ENCODE measurements around the gene PRDM15.
A peak's percentile ranks its signal among the peaks of the same experiment; 100 is the strongest.

Gene PRDM15

DNA sequence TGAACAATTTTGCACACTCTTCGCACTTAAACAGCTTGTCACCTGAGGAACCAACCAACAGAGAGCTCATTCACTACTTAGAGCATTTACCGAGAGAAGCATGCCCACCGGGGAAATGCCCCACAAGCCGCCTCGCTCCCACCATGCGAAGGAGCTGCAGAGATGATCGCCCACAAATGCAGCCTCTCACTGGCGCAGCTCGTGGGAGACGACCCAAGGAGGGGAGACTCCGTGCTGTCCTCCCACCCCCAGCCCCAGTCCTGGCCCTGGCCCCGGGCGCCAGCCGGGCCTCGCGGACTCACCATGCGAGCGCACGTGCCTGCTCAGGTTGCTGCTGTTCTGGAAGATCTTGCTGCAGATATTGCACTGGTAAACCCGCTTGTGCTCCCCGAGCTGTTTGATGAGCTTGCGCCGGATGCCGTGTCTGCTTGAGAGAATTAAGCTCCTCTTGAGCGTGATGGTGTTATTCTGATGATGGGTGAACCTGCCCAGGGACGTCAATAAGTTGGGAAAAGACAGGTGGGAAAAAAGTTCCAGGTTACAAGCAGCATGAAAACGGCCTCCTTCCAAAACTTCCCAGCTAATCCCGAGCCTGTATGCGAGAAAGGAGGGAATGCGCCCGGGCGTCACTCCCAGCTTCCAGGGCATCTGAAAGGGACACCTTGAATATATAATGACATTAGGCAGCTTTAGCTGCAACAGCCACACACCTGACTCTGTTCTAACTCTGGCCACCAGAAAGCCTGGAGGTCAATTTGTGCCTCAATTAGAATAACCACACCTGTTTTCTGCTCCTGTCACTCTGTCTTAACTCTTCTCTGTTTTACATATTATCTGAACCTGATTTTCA lies 42.8 kb downstream of the PRDM15 start:
- DNase-seq = no peak

DNA sequence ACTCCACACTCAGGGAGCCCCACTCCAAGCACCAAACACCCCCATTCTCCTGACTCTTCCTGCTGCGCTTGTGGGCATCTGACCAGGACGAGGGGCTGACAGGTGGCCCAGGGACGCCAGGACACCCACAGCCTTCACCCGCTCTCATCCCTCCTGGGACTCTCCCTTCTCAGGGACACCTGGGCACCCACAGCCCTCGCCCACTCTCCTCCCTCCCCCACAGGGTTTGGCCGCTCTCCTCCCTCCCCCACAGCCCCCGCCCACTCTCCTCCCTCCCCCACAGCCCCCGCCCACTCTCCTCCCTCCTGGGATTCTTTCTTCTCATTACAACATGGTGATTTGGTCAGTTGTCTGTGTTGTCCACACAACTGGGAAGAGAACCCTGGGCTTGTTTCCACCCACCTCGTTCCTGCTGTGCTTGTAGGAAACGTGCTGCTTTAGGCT lies 43.4 kb downstream of the PRDM15 start:
- DNase-seq = no peak

DNA sequence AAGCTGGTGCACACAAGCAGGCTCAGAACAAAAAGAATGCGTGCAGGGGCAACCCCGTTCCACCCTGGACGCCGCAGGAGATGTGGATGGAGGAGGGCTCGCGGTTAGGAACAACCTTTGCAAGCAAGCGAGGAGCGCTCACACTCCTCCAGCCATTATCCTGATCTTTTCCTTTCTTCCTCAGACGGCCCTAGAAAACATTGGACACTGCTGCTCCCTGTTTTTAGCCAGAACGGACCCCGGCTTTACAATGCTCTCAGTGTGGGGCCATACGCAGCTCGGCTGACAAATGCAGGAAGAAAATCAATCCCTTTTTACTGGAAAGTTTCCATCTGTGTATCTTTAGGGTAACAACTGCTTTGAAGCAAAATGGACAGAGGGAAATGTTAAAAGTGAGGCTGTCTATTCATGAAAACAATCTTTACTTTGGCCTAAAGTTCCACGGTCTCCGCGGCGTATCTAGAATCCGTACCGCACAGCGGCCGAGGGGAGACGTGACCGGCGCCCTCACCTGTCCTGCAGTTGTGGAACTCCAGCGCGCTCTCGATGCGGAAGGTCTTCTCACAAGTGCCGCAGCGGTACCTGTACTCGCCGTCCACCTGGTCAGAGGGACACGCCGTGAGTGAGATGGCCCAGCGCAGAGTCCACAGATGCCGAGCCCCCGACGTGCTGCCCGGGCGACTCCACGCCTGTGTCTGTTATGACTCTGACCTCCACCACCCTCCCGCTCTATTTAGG lies 44.0 kb downstream of the PRDM15 start:
- no peak for DNase-seq

DNA sequence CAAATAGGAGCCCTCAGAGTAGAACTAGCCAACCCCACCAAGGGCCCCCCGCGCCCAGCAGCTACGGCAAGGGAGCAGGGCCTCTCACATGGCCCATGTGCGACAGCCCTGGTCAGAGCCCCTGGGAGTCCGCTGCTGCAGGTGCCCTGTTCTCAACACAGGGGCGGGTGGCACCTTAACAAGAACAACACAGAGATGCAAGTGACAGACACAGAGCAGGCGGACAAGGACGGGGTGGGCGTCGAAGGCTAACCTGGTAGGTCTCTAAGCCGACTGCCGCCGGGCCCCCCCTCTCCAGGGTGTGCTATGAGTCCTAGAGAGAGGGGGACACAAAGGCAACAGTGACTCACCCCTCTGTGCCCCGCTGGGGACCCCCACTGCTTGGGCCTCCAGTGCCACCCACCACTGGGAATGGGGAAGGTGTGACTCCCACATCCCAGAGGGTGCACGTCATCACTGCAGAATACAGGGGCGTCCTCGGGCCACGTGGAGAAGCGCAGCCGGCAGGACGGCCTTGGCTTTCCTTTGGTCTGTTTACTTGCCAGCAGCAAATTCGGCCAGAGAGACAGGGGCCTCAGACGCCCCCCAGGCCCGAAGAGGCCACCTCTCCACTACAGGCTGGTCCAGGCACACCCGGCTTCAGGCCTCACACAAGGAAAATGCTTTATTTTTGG lies 44.8 kb downstream of the PRDM15 start:
- DNase-seq = no peak

DNA sequence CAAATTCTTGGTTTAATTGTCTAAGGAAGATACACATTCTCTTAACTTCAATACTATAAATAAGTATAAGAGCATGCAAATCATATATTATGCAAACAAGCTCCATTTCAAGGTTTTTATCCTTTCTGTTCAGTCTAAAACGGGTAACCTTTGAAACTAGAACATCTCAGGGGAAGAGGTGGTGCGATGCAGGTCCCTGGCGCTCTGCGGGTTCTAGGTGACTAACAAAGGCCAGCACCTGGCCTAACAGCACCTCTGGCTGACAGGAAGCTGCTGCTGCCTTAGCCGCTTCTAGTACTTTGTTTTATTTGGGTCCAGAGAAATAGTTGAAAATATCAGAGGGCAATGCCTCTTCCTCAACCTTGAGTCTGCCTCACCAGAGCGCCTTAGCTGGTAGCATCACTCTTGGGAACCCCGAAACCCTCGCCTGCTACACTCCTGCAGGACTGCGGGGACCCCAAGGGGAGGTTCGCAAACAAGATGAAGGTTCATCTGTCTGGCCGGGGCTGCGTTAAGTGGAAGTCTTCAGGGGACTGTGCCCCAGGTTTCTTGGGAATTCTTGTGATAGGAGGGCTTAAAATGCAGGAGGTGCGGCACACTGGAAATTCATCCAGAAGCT lies 45.5 kb downstream of the PRDM15 start:
- DNase-seq = no peak

DNA sequence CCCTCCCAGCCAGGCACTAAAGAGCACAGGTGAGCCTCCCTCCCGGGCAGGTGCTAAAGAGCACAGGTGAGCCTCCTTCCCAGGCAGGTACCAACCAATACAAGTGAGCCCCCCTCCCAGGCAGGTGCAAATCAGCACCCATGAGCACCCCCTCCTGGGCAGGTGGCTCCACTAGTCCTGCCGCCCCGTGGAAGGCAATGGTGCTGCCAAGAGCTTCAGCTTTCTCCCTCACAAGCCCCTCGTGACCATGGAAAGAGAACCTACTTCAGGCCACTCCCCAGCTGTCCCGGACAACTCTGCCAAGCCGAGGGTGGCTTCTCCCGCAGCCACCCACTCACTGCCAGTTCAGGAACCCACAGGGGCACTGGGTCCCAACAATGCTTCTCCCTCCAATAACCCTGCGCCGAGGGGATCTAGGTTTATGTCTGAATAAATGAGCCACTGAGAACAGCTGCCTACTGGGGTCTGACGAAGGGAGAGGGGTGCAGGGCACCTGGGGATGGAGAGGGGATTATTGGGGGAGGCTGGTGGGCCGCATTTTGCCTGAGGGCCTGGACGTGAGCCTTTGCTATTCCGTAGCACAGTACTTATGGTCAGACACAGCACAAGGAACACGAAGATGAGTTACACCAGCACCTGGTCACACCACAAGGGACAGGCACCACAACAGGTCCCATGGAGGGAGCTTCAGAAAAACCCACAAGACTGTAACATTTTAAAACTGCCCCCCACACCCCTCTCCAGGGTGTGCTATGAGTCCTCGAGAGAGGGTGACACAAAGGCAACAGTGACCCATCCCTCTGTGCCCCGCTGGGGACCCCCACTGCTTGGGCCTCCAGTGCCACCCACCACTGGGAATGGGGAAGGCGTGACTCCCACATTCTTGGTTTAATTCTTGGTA lies 46.3 kb downstream of the PRDM15 start:
- DNase-seq = no peak

DNA sequence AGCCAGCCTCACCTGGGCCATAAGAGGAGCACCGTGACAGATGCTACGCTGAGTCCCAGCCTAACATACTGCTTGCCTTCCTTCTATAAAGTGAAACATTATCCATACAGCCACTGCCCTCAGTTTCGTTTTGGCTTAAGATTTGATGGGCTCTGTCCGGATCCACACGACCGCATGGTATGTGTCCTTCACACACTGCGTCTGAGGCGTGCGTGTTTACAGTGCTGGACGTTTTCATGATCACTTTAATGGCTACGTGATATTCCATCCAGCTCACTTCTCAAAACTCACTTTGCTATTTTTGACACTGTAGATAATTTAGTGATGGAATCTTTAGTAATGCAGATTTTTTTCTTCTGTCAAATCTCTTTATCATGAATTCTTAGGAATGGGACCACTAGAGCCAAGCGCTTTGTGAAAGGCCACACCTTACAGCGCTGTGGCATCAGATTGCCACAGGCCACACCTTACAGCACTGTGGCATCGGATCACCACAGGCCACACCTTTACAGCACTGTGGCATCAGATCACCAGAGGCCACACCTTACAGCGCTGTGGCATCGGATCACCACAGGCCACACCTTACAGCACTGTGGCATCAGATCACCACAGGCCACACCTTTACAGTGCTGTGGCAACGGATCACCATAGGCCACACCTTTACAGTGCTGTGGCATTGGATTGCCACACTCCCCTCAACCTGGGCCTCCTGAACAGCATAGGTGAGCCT lies 47.1 kb downstream of the PRDM15 start:
- no peak for DNase-seq

DNA sequence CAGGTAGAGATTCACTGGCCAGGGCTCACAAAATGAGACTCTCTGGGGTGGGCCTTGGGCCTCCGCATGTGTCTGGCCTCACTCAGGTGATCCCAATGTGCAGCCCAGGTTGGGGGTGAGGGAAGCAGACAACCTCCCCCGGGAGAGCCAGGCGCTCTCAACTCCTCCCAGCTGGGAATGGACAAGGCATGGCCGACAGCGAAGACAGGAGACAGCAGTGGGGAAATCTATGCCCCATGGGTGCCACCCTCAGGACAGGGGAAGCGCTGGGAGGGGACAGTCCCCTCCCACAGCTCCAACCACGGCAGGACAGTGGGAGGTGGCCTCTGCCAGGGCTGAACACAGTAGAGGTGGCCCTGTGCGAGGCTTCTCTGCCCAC lies 47.7 kb downstream of the PRDM15 start:
- DNase-seq = no peak

DNA sequence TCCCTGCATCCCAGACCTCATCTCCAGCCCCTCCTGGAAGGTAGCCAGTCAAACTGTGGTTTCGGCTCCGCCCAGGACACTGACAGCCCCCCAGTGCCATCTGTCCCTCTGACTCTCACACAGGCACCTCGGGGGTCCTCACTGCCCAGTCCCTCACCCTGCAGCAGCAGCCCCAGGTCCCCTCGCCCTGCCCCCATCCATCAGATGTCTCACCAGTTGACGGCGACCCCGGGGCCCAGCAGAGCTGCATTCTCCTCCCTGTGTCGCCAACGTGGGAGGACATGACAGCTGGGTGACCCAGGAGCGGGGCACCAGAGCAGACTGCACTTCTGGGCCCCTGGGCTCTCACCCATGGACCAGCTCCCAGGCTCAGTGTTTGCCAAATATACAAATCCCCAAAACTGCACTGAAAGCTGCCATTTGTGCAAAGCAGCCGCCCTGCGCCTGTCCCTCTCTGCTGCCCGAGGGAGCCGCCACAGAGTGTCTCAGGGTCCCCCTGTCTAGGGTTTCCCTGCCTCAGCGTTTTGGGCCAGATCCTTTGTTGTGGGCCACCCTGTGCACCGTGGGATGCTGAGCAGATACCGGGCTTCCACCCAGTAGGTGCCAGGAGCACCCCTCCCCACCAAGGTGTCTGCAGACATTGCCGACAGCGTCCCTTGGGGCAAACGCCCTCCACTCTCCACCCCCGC lies 48.2 kb downstream of the PRDM15 start:
- DNase-seq = no peak

DNA sequence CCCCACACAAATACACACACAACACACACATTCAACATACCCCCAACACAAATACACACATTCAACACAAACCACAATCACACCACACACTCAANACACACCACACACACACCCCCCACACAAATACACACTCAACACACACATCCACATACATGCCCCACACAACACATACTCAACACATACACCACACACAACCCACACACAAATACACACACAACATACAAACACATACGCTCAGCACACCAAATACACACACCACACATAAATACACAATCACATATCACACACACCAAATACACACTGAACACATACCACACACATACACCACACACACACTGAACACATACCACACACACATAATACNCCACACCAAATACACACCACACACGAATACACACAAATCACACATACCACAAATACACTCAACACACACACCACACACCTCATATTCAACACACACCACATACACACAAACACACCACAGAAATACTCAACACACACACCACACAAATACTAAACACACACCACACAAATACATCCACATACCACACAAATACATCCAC lies 48.9 kb downstream of the PRDM15 start:
- no peak for DNase-seq

- no peak for DNase-seq
Observed at GRCh38 chr21:41828884-41829360, 50.2 kb downstream of the PRDM15 start.

DNA sequence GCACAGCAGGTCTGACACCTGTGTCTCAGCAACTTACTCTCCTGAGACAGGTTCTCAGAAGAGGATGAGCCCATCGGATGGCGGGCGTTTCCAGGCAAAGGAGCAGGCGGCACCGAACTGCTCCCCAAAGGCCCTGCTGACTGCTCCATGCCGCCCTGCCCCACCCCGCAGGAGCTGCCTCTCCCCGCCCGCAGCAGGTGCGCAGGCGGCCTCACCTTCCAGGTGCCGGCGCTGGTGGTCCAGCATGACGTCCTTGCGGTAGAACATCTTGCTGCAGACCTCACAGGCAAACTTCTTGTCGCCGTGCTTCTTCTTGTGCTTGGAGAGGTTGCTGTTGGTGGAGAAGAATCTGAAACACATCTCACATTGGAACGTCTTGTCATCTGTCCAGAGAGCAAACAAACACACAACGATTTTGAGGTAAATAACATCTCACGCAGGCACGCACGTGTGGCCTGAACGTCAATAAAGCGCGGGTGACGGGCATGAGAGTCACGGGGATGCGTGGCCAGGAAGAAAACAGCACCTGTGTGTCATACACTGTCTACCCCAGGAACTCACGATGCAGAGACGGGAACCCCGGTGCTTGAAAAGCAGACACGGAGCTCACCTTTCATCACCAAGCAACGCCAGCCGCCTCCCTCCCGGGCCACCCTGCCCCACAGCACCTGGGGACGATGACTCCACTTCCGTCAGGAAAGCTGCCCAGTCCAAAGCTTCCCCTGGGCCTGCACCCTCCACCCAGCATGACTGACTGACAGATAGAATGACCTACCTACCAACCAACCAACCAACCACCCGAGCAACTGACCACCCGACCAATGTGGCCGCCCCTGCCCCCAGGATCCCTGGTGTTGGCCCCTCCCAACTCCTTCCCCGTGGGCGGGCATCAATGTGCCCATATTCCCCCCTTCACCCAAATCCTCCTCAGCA lies 50.9 kb downstream of the PRDM15 start:
- DNase-seq = no peak

GRCh38 chr21:41825881-41826280 lies 53.3 kb downstream of the PRDM15 start:
- no peak for DNase-seq

- no peak for DNase-seq
Observed at GRCh38 chr21:41825216-41825615, 53.9 kb downstream of the PRDM15 start.

DNA sequence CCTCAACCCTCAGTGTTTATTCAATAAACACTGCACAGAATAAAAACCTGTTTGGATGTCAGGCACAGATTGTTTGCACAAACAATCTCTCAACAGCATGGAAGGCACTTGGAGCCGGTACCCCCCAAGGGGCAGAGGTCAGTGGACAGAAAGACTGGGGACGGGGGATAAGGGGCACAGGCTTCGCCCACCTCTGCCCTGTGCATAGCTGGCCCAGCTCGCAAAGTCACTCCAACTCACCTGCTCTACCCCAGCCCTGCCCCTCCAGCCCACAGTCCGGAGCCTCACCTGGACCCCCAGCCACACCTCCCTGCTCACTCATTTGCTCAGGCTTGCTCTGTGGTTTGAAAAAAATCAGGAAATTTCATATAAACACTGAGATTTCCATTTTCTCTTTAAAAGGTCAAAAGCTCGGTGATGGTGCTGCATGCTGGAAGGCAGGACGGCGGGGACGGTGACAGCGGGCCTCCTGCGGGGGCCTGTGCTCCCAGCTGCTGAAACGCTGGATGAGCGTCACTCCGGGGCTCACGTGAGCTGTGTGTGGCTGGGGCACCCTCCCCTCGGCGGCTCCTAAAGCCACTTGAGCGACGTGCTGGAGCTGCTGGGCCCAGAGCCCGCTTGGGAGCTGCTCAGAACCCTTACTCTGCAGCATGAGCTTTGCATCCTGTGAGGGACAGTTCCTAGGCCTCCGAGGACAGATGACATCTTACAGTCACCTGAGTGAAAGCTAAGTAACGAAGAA lies 54.5 kb downstream of the PRDM15 start:
- DNase-seq = no peak

GRCh38 chr21:41823906-41824305 lies 55.2 kb downstream of the PRDM15 start:
- no peak for DNase-seq

- DNase-seq = peak; percentile 10
Observed at GRCh38 chr21:41823166-41823565, 56.0 kb downstream of the PRDM15 start.

GRCh38 chr21:41821756-41822431 lies 57.2 kb downstream of the PRDM15 start:
- no peak for DNase-seq

Measured in NCI-H187 treated with DMSO at 0.1 percent for 48 hours (cell line).